A673 (cell line): ENCODE measurements around the gene HPCAL4.

Source experiments
- EZH2 ChIP-seq: fragments of 200-600 bp; sonication (generic); IDR thresholded peaks from 2 replicates; pipeline ENCODE4 v1.6.1; 2017; ENCODE audit warnings: borderline replicate concordance, low read depth, mild to moderate bottlenecking, mixed read lengths, antibody characterized with exemption, low read length; ENCODE audit not compliant: poor library complexity, severe bottlenecking
- TF ChIP-seq, protein P1 (sequence below): fragments of 300-800, 200-600 bp; sonication (generic); conservative IDR thresholded peaks from 2 replicates; pipeline ENCODE4 v1.5.1; 2017; ENCODE audit warnings: low read depth, mild to moderate bottlenecking, antibody characterized with exemption, low read length, moderate library complexity, mixed read lengths

DNA sequence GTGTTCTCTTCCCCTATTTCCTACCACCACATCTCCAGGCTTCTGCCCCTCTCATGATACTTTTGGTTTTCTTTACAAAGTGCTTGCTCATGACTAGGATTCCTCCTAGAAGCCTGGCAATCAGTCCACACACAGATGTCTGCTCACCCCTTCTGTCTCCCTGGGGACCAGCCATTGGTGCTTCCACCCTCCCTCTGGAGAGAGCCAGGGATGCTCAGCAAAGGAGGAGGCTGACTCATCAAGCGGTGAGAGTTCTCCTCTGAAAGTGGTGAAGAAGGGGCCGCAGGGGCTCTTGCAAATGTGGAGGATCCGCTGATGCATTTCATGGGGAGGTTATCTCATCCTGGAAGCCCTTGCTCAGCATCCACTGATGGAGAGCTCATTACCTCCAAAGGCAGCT, 33.8 kb downstream of the HPCAL4 start:
- TF ChIP-seq, protein P1, sequence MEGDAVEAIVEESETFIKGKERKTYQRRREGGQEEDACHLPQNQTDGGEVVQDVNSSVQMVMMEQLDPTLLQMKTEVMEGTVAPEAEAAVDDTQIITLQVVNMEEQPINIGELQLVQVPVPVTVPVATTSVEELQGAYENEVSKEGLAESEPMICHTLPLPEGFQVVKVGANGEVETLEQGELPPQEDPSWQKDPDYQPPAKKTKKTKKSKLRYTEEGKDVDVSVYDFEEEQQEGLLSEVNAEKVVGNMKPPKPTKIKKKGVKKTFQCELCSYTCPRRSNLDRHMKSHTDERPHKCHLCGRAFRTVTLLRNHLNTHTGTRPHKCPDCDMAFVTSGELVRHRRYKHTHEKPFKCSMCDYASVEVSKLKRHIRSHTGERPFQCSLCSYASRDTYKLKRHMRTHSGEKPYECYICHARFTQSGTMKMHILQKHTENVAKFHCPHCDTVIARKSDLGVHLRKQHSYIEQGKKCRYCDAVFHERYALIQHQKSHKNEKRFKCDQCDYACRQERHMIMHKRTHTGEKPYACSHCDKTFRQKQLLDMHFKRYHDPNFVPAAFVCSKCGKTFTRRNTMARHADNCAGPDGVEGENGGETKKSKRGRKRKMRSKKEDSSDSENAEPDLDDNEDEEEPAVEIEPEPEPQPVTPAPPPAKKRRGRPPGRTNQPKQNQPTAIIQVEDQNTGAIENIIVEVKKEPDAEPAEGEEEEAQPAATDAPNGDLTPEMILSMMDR, result no peak
- no peak for TF ChIP-seq EZH2
